Central memory CD8-positive, alpha-beta T cell (primary cell): ENCODE results near the gene EIF3B.
"Not testable (repeated sequence)": the region's sequence is repeated elsewhere in the genome, so short reads cannot be mapped to it uniquely, and the experiment has no call there.

Experiments
- ATAC-seq: fragments of 150-1000 bp; cut with Tn5 transposase; replicated peaks from 2 replicates; pipeline ENCODE4 v1.10.0; 2022; ENCODE audit warnings: mild to moderate bottlenecking, moderate FRiP score, moderate number of reproducible peaks; ENCODE audit not compliant: poor library complexity, severe bottlenecking; ENCODE audit errors: extremely low read depth
- DNase-seq, 2 donors: peaks; one replicate each; pipeline ENCODE4 v3.0.0; 2021; ENCODE audit warnings: low spot score in 2 of 2
- H3K27ac Mint-ChIP-seq: one replicate; pipeline ENCODE4 v1.8.0; 2022; ENCODE audit warnings: low read depth, mild to moderate bottlenecking, moderate library complexity, mixed read lengths
- H3K27me3 Mint-ChIP-seq: one replicate; pipeline ENCODE4 v1.8.0; 2022; ENCODE audit warnings: mixed read lengths
- H3K36me3 Mint-ChIP-seq: one replicate; pipeline ENCODE4 v1.8.0; 2022; ENCODE audit warnings: mild to moderate bottlenecking, moderate library complexity, mixed read lengths; ENCODE audit not compliant: insufficient read depth
- H3K4me1 Mint-ChIP-seq: one replicate; pipeline ENCODE4 v1.8.0; 2022; ENCODE audit warnings: mixed read lengths
- H3K4me3 Mint-ChIP-seq: one replicate; pipeline ENCODE4 v1.8.0; 2022; ENCODE audit warnings: mild to moderate bottlenecking, moderate library complexity, mixed read lengths
- H3K9me3 Mint-ChIP-seq: one replicate; pipeline ENCODE4 v1.8.0; 2022; ENCODE audit warnings: mixed read lengths

EIF3B gene

DNA sequence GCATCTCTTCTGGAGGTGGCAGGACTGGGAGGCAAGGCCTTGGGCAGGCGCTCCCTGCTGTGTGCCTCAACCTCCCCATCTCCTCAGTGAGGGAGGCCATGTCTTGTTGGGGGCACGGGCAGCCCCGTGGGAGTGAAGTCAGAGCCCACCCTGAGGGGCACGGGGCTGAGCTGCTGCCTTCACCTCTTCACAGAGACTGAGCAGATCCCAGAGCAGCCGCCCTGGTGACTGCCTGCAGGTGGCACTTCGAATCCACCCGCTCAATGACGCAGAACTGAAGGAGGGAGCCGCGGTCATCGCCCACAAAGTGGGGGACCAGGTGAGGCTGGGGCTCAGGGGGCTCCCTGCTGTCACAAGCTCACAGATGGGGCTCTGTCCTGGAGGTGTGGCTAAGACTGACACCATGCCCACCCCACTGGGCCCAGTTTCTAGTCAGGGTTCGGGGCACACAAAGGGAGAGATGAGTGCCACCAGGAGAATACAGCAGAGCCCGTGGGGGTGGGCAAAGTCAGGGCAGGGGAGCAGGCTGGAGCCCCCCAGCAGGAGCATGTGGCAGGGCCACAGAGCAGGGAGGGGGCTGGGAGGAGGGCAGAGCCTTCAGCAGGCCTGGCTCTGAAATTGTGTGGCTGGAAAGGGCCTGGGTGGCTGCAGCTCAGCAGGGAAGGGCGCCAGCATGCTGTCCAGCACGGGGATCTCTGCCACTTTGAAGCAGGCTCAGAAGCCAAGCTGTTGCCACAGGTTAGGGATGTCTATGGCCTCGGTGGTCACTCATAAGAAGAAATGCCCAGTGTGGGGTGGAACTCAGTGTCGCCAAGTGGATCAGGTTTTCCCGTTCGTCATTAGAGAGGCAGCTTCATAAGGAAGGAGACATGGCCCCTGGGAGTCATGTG lies 30.0 kb downstream of the EIF3B start:
- peaks cover 4% of the 10 kb centered on the region for H3K4me1 Mint-ChIP-seq
- no peak overlapping the region for H3K4me3 Mint-ChIP-seq
- H3K9me3 Mint-ChIP-seq: no peaks in the 10 kb centered on the region
- no peak overlapping the region for H3K27ac Mint-ChIP-seq
- ATAC-seq (no peak), DNase-seq (no peak)
- H3K36me3 Mint-ChIP-seq: peaks cover 21% of the 10 kb centered on the region
- no peaks in the 10 kb centered on the region for H3K27me3 Mint-ChIP-seq

DNA sequence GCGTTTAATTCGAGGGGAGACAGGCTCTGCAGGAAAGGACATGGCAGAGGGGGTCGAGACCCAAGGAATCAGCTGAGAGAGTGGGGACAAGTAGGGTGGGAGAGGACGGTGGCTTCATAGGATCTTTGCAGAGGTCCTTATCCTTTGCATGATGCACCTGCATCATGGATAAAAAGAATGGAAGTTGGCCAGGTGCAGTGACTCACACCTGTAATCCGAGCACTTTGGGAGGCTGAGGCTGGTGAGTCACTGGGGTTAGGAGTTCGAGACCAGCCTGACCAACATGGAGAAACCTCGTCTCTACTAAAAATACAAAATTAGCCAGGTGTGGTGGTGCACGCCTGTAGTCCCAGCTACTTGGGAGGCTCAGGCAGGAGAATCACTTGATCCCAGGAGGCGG lies 31.5 kb downstream of the EIF3B start:
- DNase-seq, H3K36me3 Mint-ChIP-seq, H3K9me3 Mint-ChIP-seq, H3K4me1 Mint-ChIP-seq, H3K27me3 Mint-ChIP-seq, H3K4me3 Mint-ChIP-seq, ATAC-seq: not testable (repeated sequence)
- peak overlapping the region; percentile 83 for H3K27ac Mint-ChIP-seq

- no peak for DNase-seq
Measured at GRCh38 chr7:2386964-2387669, 32.5 kb downstream of the EIF3B start.

GRCh38 chr7:2387897-2388636 lies 33.4 kb downstream of the EIF3B start:
- H3K9me3 Mint-ChIP-seq: no peaks in the 10 kb centered on the region

More at GRCh38 chr7:2386964-2387669, 32.5 kb downstream of the EIF3B start:
- Mint-ChIP-seq H3K27ac (no peak overlapping the region), H3K4me1 (no peaks in the 10 kb centered on the region), H3K9me3 (no peaks in the 10 kb centered on the region), H3K4me3 (no peak overlapping the region), H3K36me3 (peaks cover under 1% of the 10 kb centered on the region), H3K27me3 (no peaks in the 10 kb centered on the region)
- ATAC-seq: no peak

DNA sequence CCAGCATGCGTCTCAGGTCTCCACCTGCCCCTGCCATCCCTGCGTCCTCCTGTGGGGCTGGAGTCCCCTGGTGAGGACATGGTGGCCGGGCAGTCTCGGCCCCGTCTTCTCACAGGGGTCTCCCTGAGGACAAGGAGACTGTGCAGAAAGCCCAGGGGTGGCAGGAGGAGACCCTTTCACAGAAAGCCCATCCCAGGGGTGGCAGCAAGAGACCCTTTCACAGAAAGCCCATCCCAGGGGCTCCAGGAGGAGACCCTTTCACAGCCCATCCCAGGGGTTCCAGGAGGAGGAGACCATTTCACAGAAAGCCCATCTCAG lies 34.0 kb downstream of the EIF3B start:
- Mint-ChIP-seq H3K4me3 (no peak overlapping the region), H3K27ac (no peak overlapping the region), H3K4me1 (no peaks in the 10 kb centered on the region), H3K36me3 (no peaks in the 10 kb centered on the region), H3K9me3 (no peaks in the 10 kb centered on the region), H3K27me3 (no peaks in the 10 kb centered on the region)
- ATAC-seq (no peak), DNase-seq (no peak)

More at GRCh38 chr7:2387897-2388636, 33.4 kb downstream of the EIF3B start:
- Mint-ChIP-seq H3K4me3 (no peak overlapping the region), H3K4me1 (no peaks in the 10 kb centered on the region), H3K27me3 (no peaks in the 10 kb centered on the region), H3K27ac (no peak overlapping the region), H3K36me3 (no peaks in the 10 kb centered on the region)
- no peak for ATAC-seq
- DNase-seq: no peak

- H3K27me3 Mint-ChIP-seq, ATAC-seq, H3K27ac Mint-ChIP-seq, H3K4me1 Mint-ChIP-seq, H3K4me3 Mint-ChIP-seq, DNase-seq, H3K9me3 Mint-ChIP-seq, H3K36me3 Mint-ChIP-seq: not testable (repeated sequence)
Measured at GRCh38 chr7:2390020-2390816, 35.6 kb downstream of the EIF3B start.

- Mint-ChIP-seq H3K36me3 (no peaks in the 10 kb centered on the region), H3K4me3 (no peak overlapping the region), H3K9me3 (no peaks in the 10 kb centered on the region), H3K27ac (peak overlapping the region; percentile 41), H3K27me3 (no peaks in the 10 kb centered on the region), H3K4me1 (peaks cover 6% of the 10 kb centered on the region)
- ATAC-seq: no peak
- no peak for DNase-seq
Measured at GRCh38 chr7:2393706-2394105, 39.1 kb downstream of the EIF3B start.

GRCh38 chr7:2394566-2395082 lies 40.0 kb downstream of the EIF3B start:
- Mint-ChIP-seq H3K4me1 (peaks cover 9% of the 10 kb centered on the region), H3K36me3 (no peaks in the 10 kb centered on the region), H3K27ac (no peak overlapping the region), H3K9me3 (no peaks in the 10 kb centered on the region), H3K4me3 (no peak overlapping the region), H3K27me3 (no peaks in the 10 kb centered on the region)
- ATAC-seq: no peak
- no peak for DNase-seq

DNA sequence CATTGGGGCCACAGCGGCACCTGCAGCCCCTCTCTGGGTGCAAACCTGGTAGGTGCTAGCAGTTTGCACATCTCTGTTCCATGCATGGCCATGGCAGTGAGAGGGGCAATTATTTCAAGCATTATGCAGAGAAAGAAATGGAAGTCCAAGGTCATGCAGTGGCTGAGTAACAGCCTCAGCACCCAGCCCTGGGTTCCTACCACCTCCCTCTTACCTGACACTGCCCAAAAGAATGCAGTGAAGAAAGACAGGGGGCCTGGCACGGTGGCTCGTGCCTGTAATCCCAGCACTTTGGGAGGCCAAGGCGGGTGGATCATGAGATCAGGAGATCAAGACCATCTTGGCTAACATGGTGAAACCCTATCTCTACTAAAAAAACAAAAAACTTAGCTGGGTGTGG lies 43.9 kb downstream of the EIF3B start:
- peaks cover 6% of the 10 kb centered on the region for H3K36me3 Mint-ChIP-seq
- no peaks in the 10 kb centered on the region for H3K27me3 Mint-ChIP-seq
- H3K27ac Mint-ChIP-seq: no peak overlapping the region
- H3K9me3 Mint-ChIP-seq: no peaks in the 10 kb centered on the region
- ATAC-seq: no peak
- H3K4me3 Mint-ChIP-seq: no peak overlapping the region
- peaks cover 16% of the 10 kb centered on the region for H3K4me1 Mint-ChIP-seq
- DNase-seq: no peak

- peaks cover 24% of the 10 kb centered on the region for H3K4me1 Mint-ChIP-seq
- peak overlapping the region; percentile 53 for H3K27ac Mint-ChIP-seq
- no peak for ATAC-seq
- no peaks in the 10 kb centered on the region for H3K27me3 Mint-ChIP-seq
- peaks cover 10% of the 10 kb centered on the region for H3K36me3 Mint-ChIP-seq
- no peak for DNase-seq
- H3K9me3 Mint-ChIP-seq: no peaks in the 10 kb centered on the region
- peak overlapping the region; percentile 23 for H3K4me3 Mint-ChIP-seq
Measured at GRCh38 chr7:2399848-2400587, 45.4 kb downstream of the EIF3B start.

- H3K9me3 Mint-ChIP-seq: no peaks in the 10 kb centered on the region
- H3K36me3 Mint-ChIP-seq: peaks cover 17% of the 10 kb centered on the region
Measured at GRCh38 chr7:2402687-2403013, 48.0 kb downstream of the EIF3B start.

More at GRCh38 chr7:2402687-2403013, 48.0 kb downstream of the EIF3B start:
- Mint-ChIP-seq H3K27me3 (no peaks in the 10 kb centered on the region), H3K4me1 (peaks cover 47% of the 10 kb centered on the region), H3K27ac (peak overlapping the region; percentile 12), H3K4me3 (peak overlapping the region; percentile 92)
- no peak for DNase-seq
- ATAC-seq: no peak
